Cardiac fibroblast (primary cell): Measurements from ENCODE around the gene CFAP45.

Experiments
- DNase-seq, 2 donors: peaks; one replicate each; pipeline versions ENCODE4 v3.0.0 to v3.0.0-alpha.2; 2010; ENCODE audit warnings: low read depth in 2 of 2
- H3K4me3 ChIP-seq, 2 donors: replicated peaks in 1 of 2; 1 replicate in 1 of 2; 2 replicates in 1 of 2; pipeline ENCODE4 v1.5.1; 2011; ENCODE audit warnings: low read depth in 2 of 2, low read length in 2 of 2, mild to moderate bottlenecking in 2 of 2, moderate library complexity in 1 of 2
- CTCF ChIP-seq: IDR thresholded peaks from one replicate; pipeline ENCODE4 v1.5.1; 2011; ENCODE audit warnings: low read depth, mild to moderate bottlenecking, low read length, inconsistent platforms

CFAP45 gene

GRCh38 chr1:159935719-159936272, 35.8 kb upstream of the CFAP45 start:
- no peak for TF ChIP-seq CTCF
- no peak overlapping the region for H3K4me3 ChIP-seq
- DNase-seq: no peak

- no peak for DNase-seq
- no peak overlapping the region for H3K4me3 ChIP-seq
- no peak for TF ChIP-seq CTCF
These were observed 35.3 kb upstream of the CFAP45 start for GRCh38 chr1:159935305-159935704.

GRCh38 chr1:159934136-159935039, 34.4 kb upstream of the CFAP45 start:
- no peak for TF ChIP-seq CTCF
- no peak for DNase-seq
- no peak overlapping the region for H3K4me3 ChIP-seq

GRCh38 chr1:159933347-159933746, 33.4 kb upstream of the CFAP45 start:
- TF ChIP-seq CTCF: no peak
- DNase-seq: no peak

GRCh38 chr1:159932296-159933285, 32.6 kb upstream of the CFAP45 start:
- peak in 1 of 2 donors; percentile 33 for DNase-seq
- TF ChIP-seq CTCF: no peak
- no peak overlapping the region for H3K4me3 ChIP-seq

More at GRCh38 chr1:159933347-159933746, 33.4 kb upstream of the CFAP45 start:
- no peak overlapping the region for H3K4me3 ChIP-seq

- DNase-seq: no peak
- TF ChIP-seq CTCF: no peak
- H3K4me3 ChIP-seq: no peak overlapping the region
These were observed 31.8 kb upstream of the CFAP45 start for GRCh38 chr1:159931795-159932173.
